GM12872 (cell line): ENCODE measurements around the gene ATG2A.
A peak's percentile ranks its signal among the peaks of the same experiment; 100 is the strongest.

Experiments used
- CTCF ChIP-seq: IDR thresholded peaks from 3 replicates; pipeline ENCODE4 v1.5.1; 2011; ENCODE audit warnings: low read depth, mild to moderate bottlenecking, low read length, moderate library complexity; ENCODE audit not compliant: insufficient read depth

ATG2A gene

GRCh38 chr11:64898541-64898940 is 18.5 kb downstream of the ATG2A start:
- TF ChIP-seq CTCF = no peak

GRCh38 chr11:64898076-64898445 is 18.9 kb downstream of the ATG2A start:
- no peak for TF ChIP-seq CTCF

- TF ChIP-seq CTCF = no peak
These were observed 19.5 kb downstream of the ATG2A start for GRCh38 chr11:64897381-64898075.

GRCh38 chr11:64896448-64897022 is 20.5 kb downstream of the ATG2A start:
- TF ChIP-seq CTCF = no peak

- TF ChIP-seq CTCF = no peak
These were observed 22.1 kb downstream of the ATG2A start for GRCh38 chr11:64894812-64895452.

GRCh38 chr11:64894070-64894811 is 22.8 kb downstream of the ATG2A start:
- TF ChIP-seq CTCF = peak; percentile 93
